GM12892 (cell line): Measurements from ENCODE around the gene PMPCB.
"Not testable (repeated sequence)": the region's sequence is repeated elsewhere in the genome, so short reads cannot be mapped to it uniquely, and the experiment has no call there.

Experiments
- POLR2A ChIP-seq: IDR thresholded peaks from 2 replicates; pipeline ENCODE4 v1.6.1; 2011; ENCODE audit warnings: low read depth, low read length, control low read depth
- TAF1 ChIP-seq: IDR thresholded peaks from 2 replicates; pipeline ENCODE4 v1.6.1; 2011; ENCODE audit warnings: low read depth, mild to moderate bottlenecking, control low read depth, low read length, borderline replicate concordance

- TF ChIP-seq POLR2A, TAF1: not testable (repeated sequence)
Measured at GRCh38 chr7:103273374-103273773, 23.9 kb upstream of the PMPCB start.
